Astrocyte of the cerebellum (primary cell): ENCODE measurements around the gene DAB2IP.
A peak's percentile ranks its signal among the peaks of the same experiment; 100 is the strongest.

Experiments
- DNase-seq: peaks from one replicate; pipeline ENCODE4 v3.0.0-alpha.2; 2011; ENCODE audit warnings: low read depth
- H3K4me3 ChIP-seq: 2 replicates; pipeline ENCODE4 v1.5.1; 2011; ENCODE audit warnings: mild to moderate bottlenecking, low read depth, low read length, moderate library complexity
- CTCF ChIP-seq: IDR thresholded peaks from 2 replicates; pipeline ENCODE4 v1.5.1; 2012; ENCODE audit warnings: low read length, low read depth, moderate library complexity, mild to moderate bottlenecking; ENCODE audit errors: missing control alignments
- in situ Hi-C: cut with HindIII; loops from 2 replicates; pipeline ENCODE4 v1.10.0; 2017; ENCODE audit warnings: low sequenced_read_pairs

DAB2IP gene

GRCh38 chr9:121696930-121697329, 45.5 kb downstream of the DAB2IP start:
- TF ChIP-seq CTCF, result no peak
- no peak for DNase-seq
- in situ Hi-C loops, result loop anchor here (25.0 kb wide), 1 partner anchor 290 kb away; no protein-coding TSS in a partner anchor
- H3K4me3 ChIP-seq, result no peak overlapping the region

GRCh38 chr9:121698627-121699570, 47.5 kb downstream of the DAB2IP start:
- in situ Hi-C loops, result loop anchor here (25.0 kb wide), 1 partner anchor 288 kb away; no protein-coding TSS in a partner anchor
- peak; percentile 37 for DNase-seq
- H3K4me3 ChIP-seq, result peak overlapping the region; percentile 67
- TF ChIP-seq CTCF, result no peak

- no peak for DNase-seq
- H3K4me3 ChIP-seq, result peak overlapping the region; percentile 67
- TF ChIP-seq CTCF, result no peak
- in situ Hi-C loops, result loop anchor here (25.0 kb wide), 1 partner anchor 288 kb away; no protein-coding TSS in a partner anchor
Observed at GRCh38 chr9:121699571-121700164, 48.2 kb downstream of the DAB2IP start.

DNA sequence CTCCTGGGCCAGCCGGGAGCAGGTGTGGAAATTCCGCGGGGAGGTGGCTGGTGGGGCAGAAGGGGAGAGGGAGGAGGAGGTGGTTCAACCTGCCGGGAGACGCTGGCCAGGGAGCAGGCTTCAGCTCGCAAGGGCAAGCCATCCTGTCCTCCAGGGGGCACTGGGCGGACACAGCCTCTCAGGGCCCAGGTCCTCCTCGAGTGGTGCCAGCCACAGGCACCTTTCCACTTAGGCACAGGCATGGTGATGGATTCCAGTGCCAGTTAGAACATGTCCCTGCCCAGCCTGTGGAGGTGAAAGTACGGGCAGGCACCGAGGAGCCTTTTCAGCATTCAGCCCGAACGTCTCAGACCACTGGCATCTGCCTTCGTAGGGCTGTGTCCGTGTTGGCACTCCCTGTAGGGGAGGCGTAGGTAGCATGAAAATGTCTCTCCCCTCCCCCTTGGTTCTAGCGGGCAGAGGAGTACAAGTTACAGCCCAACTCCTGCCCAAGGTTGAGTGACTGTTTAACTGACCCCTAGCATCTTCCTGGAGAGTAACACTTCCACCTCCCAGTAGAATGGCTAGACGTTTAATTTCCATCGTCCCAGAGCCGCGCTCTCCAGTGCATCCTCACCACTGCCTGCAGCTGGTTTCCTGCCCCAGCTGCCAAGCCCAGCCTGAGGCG, 48.9 kb downstream of the DAB2IP start:
- in situ Hi-C loops, result no loop called here
- peak overlapping the region; percentile 67 for H3K4me3 ChIP-seq
- no peak for DNase-seq
- peak; percentile 63 for TF ChIP-seq CTCF

DNA sequence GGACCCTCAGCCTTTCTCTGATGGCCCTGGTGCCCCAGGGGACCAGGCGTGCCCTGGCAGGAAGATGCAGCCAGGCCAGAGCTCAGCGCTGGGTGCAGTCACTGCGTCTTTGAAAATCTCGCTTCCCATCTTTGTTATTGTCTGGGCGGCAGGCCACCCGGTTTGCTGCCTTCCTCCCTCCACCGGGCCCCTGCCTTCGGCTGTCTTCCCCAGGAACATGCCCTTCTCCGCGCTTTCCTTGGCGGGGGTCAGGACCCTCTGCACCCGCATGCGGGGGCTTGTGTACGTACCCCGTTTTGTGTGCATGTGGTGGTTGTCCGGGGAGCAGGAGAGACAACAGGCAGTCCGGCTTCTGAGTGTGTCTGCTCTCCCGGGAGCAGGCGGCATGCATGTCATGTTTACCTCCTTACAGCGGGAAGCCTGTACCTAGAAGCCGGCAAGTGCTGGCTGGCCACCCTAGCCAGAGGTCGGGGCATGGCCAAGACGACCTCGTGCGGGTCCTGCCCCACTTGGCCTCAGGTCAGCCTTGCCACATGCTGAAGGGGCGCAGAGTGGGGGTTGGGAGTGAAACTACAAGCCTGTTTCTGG, 49.5 kb downstream of the DAB2IP start:
- no peak for TF ChIP-seq CTCF
- DNase-seq, result no peak
- peak overlapping the region; percentile 67 for H3K4me3 ChIP-seq
- in situ Hi-C loops, result no loop called here

GRCh38 chr9:121701736-121702261, 50.4 kb downstream of the DAB2IP start:
- H3K4me3 ChIP-seq, result no peak overlapping the region
- in situ Hi-C loops, result no loop called here
- DNase-seq, result no peak
- no peak for TF ChIP-seq CTCF
